ENCODE measurements around the gene RAMP3.

- TF ChIP-seq CTCF (IDR thresholded peaks at IDR 0.05): no peak
- no peak for TF ChIP-seq POLR2A (IDR thresholded peaks at IDR 0.05)
Observed at GRCh38 chr7:45203036-45203435, 45.4 kb downstream of the RAMP3 start.

Data from suprapubic skin (tissue), 3 donors.